Myometrial cell (primary cell): ENCODE results near the gene GIMAP2. TPM values are rescaled to one million over a fixed set of nuclear protein-coding genes. Genes with fewer than 3 reads are reported as not detected.

Experiments used
- total RNA-seq: library from RNA; depleted of rRNA; stranded (reverse); fragments of >200 nt; gene quantifications from 2 replicates; pipeline ENCODE4 v1.2.3, GENCODE V29; 2015

Gene GIMAP2
- total RNA-seq: 1.2 TPM in 1 of 2 replicates, not detected in the other

DNA sequence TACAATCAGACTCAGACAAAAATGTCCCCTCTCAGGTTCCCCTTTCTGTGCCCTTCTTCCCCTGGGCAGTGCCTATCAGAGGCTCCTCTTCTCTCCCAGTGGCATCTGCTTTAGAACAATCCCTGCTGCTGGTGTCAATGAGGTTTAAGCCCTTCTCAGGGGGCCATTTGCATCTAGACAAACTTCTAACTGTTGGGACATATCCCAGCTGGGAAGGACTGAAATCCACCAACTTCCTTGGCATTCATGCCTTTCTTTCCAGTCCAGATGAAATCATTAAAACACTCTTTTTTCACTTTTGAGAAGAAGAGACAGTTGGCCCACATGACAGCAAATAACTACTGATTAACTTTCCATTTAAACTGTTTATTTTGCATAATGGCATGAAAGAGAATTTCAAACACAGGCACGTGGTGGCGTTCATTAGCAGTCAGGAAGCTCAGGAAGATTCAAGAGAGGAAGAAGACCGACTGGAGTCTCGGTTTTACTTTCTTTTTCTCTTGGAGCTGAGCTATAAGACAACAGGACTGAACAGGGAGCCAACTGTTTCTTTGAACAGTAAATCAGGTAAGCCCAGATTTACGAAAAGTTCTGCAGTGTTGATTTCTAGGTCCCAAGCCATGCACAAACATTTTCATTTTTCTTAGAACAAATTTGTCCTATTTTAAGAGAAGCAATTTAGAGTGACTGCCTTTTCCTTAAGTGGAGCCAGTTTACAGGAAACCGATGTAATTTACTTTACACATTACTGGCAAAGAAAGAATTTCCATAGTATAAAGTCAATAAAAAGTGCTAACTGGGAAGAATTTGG is at the start of gene GIMAP2:
Gene GIMAP2, plus strand, starts transcription at position 488 of the 811 bp plus-strand sequence. CDS start 1,354 bp downstream, outside the sequence.

DNA sequence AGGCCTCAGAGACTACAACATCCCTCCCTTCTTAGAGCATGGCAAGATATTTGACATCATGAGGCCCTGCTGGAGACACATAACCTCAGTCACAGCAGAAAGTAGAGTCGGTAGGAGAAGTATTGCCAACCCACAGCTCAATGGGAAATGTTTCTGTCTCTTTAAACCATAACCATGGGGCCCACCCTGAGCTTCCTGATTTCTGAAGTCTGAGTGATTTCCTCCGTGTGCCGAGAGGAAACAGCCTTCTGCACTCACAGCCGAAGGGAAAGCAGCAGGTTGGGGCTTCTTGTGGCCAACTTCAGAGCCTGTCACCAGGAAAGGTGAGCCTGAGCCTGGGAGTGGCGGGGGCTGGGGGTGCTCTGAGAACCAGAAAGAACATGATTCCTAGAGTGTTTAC is 30.9 kb downstream of the GIMAP2 start, which contains the start of gene GIMAP1:
Gene GIMAP1, plus strand, starts transcription at position 246 of the 400 bp plus-strand sequence. CDS start 2,435 bp downstream, outside the sequence.

DNA sequence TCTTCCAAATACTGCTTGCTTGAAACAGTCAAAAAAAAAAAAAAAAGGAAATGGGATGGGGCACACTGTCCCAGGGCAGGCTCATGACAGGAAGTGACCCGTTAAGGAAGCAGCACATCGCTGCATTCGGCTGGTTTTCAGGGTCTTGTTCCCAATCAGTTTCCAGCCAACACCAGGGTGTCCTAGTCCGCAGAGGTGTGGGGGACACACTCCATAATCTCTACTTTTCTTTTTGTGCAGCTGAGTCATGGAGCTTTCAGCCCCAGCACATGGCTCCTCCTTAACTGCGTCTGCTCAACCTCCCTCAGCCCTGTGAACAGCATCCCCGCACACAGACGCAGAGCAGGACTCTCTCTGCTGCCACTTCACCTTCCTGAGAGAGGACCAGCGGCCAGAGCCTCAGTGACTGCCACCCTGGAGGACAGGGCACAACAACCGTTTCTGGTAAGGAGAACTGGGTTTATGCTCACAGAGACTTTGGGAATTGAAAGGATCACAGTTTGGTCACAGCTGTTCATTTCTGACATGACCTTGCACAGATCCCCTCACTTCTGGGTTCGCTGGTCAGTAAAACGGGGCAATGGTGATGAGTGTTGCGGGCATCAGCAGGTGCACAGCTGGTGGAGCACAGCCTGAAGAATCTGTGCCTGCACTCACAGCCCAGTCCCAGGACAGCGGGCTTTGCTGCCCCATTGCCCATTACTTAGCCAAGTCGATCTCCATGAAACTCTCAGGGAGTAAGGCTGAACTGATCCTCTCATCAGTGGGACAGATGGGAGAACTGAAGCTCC is 52.0 kb downstream of the GIMAP2 start, which contains the start of gene GIMAP5:
Gene GIMAP5, plus strand, starts transcription at position 154 of the 791 bp plus-strand sequence. CDS start 3,467 bp downstream, outside the sequence.

Other genes with a start within 250 kb of the GIMAP2 start
- not detected in 2 replicates for gene GIMAP8, start 235.1 kb upstream of the GIMAP2 start, total RNA-seq
- gene GIMAP7, start 170.8 kb upstream of the GIMAP2 start, total RNA-seq: not detected in 2 replicates
- gene GIMAP4, start 118.3 kb upstream of the GIMAP2 start, total RNA-seq: not detected in 2 replicates
- not detected in 2 replicates for gene GIMAP6, start 53.3 kb upstream of the GIMAP2 start, total RNA-seq
- not detected in 2 replicates for gene GIMAP1, start 30.9 kb downstream of the GIMAP2 start, total RNA-seq
- gene GIMAP5, start 51.7 kb downstream of the GIMAP2 start, total RNA-seq: not detected in 2 replicates
- gene TMEM176B, start 114.7 kb downstream of the GIMAP2 start, total RNA-seq: 0.35 and 0.58 TPM in 2 replicates
- 0.53 and 1.2 TPM in 2 replicates for gene TMEM176A, start 115.1 kb downstream of the GIMAP2 start, total RNA-seq
- gene AOC1, start 166.8 kb downstream of the GIMAP2 start, total RNA-seq: not detected in 2 replicates